NB4 (cell line): ENCODE measurements around the gene ABCF2.

Experiments used
- DNase-seq: peaks from one replicate; pipeline ENCODE4 v3.0.0; 2010; ENCODE audit warnings: low read depth
- H3K4me3 ChIP-seq: one replicate; pipeline ENCODE4 v1.5.1; 2011; ENCODE audit warnings: mild to moderate bottlenecking, low read depth, low read length, moderate library complexity
- CTCF ChIP-seq: IDR thresholded peaks from one replicate; pipeline ENCODE4 v1.5.1; 2012; ENCODE audit warnings: low read depth, low read length
- MAX ChIP-seq: IDR thresholded peaks from 2 replicates; pipeline ENCODE4 v1.6.1; 2011; ENCODE audit warnings: low read depth, low read length
- MYC ChIP-seq: IDR thresholded peaks from 2 replicates; pipeline ENCODE4 v1.6.1; 2011; ENCODE audit warnings: low read depth, low read length
- POLR2A ChIP-seq: IDR thresholded peaks from 2 replicates; pipeline ENCODE4 v1.6.1; 2011; ENCODE audit warnings: mild to moderate bottlenecking; ENCODE audit not compliant: insufficient read length; ENCODE audit errors: extremely low read depth

ABCF2 gene

GRCh38 chr7:151175047-151175792 lies 51.8 kb downstream of the ABCF2 start:
- no peak for DNase-seq
- TF ChIP-seq MYC = no peak
- TF ChIP-seq POLR2A = no peak
- TF ChIP-seq MAX = no peak
- no peak for TF ChIP-seq CTCF
- H3K4me3 ChIP-seq = no peak overlapping the region

- no peak overlapping the region for H3K4me3 ChIP-seq
- DNase-seq = no peak
- TF ChIP-seq CTCF = no peak
- no peak for TF ChIP-seq MYC
- TF ChIP-seq POLR2A = no peak
- no peak for TF ChIP-seq MAX
Observed at GRCh38 chr7:151174246-151175046, 52.6 kb downstream of the ABCF2 start.

- no peak overlapping the region for H3K4me3 ChIP-seq
- DNase-seq = no peak
- TF ChIP-seq MYC (no peak), POLR2A (no peak), MAX (no peak), CTCF (no peak)
Observed at GRCh38 chr7:151173386-151174245, 53.4 kb downstream of the ABCF2 start.

- TF ChIP-seq MAX = peak; percentile 40; the same call in 1 of the 2 replicates
- TF ChIP-seq MYC = no peak
- TF ChIP-seq CTCF = peak; percentile 100
- no peak for TF ChIP-seq POLR2A
- H3K4me3 ChIP-seq = no peak overlapping the region
- peak; percentile 83 for DNase-seq
Observed at GRCh38 chr7:151172273-151173141, 54.5 kb downstream of the ABCF2 start.

- TF ChIP-seq POLR2A (no peak), MAX (no peak), CTCF (no peak), MYC (no peak)
- DNase-seq = no peak
Observed at GRCh38 chr7:151168787-151169162, 58.2 kb downstream of the ABCF2 start.

More at GRCh38 chr7:151168787-151169162, 58.2 kb downstream of the ABCF2 start:
- no peak overlapping the region for H3K4me3 ChIP-seq
